Urothelium cell line (cell line): ENCODE results near the gene NEURL1B.
A peak's percentile ranks its signal among the peaks of the same experiment; 100 is the strongest.

Experiments
- DNase-seq: peaks from one replicate; pipeline ENCODE4 v3.0.0; 2011; ENCODE audit warnings: low spot score, mixed read lengths
- FAIRE-seq: peaks from 2 replicates; lab custom pipeline; 2011; peaks lifted over from hg19 to GRCh38; lab: Jason Lieb, UNC

The NEURL1B gene

GRCh38 chr5:172690258-172691075 lies 49.4 kb downstream of the NEURL1B start:
- no peak for FAIRE-seq
- DNase-seq = no peak

DNA sequence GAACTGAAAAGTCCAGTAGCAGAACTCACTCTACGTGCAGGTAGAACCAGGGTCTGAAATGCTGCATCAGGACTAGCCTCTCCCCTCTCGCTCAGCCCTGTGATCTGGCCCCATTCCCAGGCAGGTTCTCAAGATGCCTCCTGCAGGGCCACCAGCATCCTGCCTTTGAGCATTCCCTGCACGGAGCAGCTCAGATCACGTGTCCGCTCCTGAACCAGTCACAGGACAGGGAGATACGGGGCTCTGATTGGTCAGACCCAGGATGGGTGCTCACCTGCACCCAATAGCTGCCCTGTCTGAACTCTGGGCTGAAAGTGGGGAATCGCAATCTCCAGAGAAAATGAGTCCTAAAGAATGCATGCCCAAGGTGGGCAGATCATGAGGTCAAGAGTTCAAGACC lies 50.8 kb downstream of the NEURL1B start:
- FAIRE-seq (no peak), DNase-seq (no peak)

DNA sequence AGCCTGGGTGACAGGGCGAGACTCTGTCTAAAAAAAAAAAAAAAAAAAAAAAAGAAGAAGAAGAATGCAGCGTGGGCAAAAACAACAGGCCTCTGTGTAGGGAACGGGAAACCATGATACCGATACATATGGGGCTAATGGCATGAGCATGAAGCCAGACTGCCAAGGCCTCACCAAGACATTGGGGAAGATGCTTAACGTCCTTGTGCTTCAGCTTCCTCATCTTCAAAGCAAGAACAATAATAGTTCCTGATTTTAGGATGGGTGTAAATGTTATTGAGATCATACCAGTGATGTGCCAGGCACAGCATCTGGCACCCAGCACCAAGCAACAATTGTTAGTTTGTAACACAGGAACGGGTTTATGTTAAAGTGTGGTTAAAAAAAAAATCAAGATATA lies 51.4 kb downstream of the NEURL1B start:
- no peak for DNase-seq
- FAIRE-seq = no peak

- DNase-seq (no peak), FAIRE-seq (no peak)
Measured at GRCh38 chr5:172692981-172693380, 51.9 kb downstream of the NEURL1B start.

DNA sequence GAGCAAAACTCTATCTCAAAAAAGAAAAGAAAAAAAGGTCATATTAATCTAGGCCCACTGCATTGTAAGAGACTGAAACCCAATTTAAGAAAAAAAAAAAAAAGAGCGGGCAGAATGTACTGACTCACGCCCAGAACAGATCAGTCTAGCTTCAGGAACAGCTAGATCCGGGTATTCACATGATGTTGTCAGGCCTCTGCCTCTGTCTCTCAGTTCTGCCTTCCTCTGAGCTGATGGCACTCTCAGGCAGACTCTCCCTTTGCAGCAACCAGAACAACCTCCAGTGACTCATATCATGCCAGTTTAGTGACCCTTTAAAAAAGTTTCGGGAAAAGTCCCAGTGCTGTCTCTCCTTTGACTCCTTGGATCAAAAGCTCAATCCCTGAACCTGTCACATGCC lies 53.0 kb downstream of the NEURL1B start:
- FAIRE-seq (no peak), DNase-seq (no peak)

DNA sequence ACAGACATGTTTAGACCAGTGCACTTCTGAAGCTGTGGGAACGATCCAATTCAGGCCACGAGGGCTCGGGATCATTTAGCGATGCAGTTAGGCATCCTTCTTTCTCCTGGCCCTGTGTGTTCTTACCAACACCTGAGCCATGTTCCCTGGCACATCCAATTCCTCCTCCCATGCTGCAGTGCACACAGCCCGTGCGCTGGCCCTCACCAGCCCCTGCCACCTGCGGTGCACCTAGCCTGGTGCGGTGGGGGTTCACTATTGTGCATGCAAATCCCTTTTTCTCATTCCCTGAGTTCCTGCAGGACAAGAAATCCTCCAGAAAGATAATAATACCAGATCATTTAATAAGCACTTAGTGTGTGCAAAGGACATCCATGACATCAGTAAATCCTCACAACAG lies 53.5 kb downstream of the NEURL1B start:
- DNase-seq = no peak
- no peak for FAIRE-seq

GRCh38 chr5:172695232-172696054 lies 54.4 kb downstream of the NEURL1B start:
- FAIRE-seq (no peak), DNase-seq (no peak)

DNA sequence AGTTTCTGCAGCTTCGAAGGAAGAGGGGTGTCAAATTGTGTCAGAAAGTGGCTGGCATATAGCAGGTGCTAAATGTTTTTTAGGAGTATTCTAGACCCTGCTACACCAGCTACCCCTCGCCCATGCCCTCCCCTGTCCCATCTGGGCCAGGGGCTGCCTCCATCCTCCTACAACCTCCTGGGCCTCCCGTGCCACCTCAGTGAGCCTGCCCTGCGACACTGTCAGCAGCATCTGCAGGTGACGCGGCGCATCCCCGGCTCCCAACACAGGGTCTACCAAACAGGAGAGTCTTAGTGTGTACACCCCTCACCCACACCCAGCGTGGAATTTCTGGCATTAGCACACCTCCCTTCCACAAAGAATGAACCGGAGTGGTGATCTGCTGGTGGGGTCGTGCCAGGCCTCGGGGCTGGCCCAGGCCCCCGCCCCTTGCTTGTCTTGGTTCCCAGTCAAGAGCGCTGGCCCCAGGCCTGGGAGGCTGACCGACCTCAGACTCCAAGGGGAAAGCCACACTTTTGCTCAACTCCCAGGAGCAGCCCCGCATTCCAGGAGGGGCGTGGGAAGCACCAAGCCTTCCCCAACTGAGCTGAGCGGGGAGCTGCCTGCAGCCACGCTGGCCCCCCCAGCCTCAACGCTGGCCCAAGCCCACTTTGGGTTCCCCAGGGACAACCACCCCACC lies 55.2 kb downstream of the NEURL1B start:
- DNase-seq (no peak), FAIRE-seq (no peak)

- FAIRE-seq (peak; percentile 63), DNase-seq (peak; percentile 86)
Measured at GRCh38 chr5:172697123-172698121, 56.4 kb downstream of the NEURL1B start.

- FAIRE-seq = no peak
- DNase-seq = no peak
Measured at GRCh38 chr5:172699423-172699822, 58.4 kb downstream of the NEURL1B start.

- FAIRE-seq = no peak
- no peak for DNase-seq
Measured at GRCh38 chr5:172699999-172700364, 58.9 kb downstream of the NEURL1B start.

DNA sequence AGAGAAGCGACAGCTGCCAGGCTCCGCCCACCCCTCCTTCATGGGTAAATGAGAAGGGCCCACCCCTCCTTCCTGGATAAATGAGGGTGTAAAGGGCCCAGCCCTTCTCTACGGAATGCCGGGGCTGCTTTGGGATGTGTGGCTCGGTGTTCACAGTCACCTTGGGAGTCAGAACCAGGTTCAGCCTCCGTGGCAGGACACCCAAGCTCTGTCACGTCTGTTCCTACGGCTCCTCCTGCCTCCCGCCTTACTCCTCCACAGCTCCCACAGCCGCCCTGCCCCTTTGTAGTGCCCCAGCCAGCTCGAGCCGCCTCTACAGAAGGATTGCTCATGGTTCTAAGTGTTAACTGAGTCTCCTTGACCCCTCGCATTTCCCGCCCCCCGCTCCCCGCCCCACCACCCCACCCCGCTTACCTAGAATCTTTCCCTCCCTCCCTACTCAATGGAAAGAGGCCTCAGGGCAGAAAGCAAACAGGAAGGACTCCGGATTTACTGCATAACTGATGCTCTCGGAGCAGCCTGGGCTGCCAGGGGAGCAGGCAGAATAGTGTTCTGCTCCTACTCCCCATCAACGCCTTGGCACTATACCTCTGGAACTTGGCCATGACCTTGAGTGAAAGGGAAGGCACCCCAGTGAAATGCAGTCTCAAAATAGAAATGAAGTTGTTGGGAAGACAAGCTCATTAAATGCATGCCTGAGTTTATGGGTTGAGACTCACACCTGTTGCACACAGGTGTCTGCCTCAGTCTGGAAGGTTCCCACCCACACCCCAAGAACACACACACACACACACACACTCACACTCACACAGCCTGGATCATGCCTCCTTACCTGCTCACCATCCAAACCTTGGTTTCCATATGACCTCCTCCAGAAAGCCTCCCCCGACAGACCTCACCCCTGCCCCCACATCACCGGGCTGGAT lies 59.6 kb downstream of the NEURL1B start:
- DNase-seq (no peak), FAIRE-seq (no peak)

GRCh38 chr5:172701291-172701656 lies 60.2 kb downstream of the NEURL1B start:
- FAIRE-seq (no peak), DNase-seq (no peak)

- no peak for FAIRE-seq
- DNase-seq = no peak
Measured at GRCh38 chr5:172703952-172704351, 62.9 kb downstream of the NEURL1B start.

- no peak for FAIRE-seq
- no peak for DNase-seq
Measured at GRCh38 chr5:172705576-172706084, 64.6 kb downstream of the NEURL1B start.

GRCh38 chr5:172706796-172707195 lies 65.7 kb downstream of the NEURL1B start:
- no peak for FAIRE-seq
- DNase-seq = no peak

- peak; percentile 79 for DNase-seq
- peak; percentile 37 for FAIRE-seq
Measured at GRCh38 chr5:172707285-172708182, 66.5 kb downstream of the NEURL1B start.

- DNase-seq (no peak), FAIRE-seq (no peak)
Measured at GRCh38 chr5:172708183-172708505, 67.1 kb downstream of the NEURL1B start.
